CD14-positive monocyte (primary cell): ENCODE data around the gene GNL3. TPM values are rescaled to one million over a fixed set of nuclear protein-coding genes. Genes with fewer than 3 reads are reported as not detected.

ENCODE experiments used
- DNase-seq, 3 donors: peaks; one replicate each; pipeline ENCODE4 v3.0.0-alpha.2; 2011 to 2022
- H2AFZ ChIP-seq: 2 replicates; pipeline ENCODE4 v1.6.0; 2012; ENCODE audit warnings: mild to moderate bottlenecking, low read depth, low read length, inconsistent platforms; ENCODE audit not compliant: insufficient read depth, poor library complexity, severe bottlenecking
- H3K27ac ChIP-seq, 2 donors: 1 replicate in 1 of 2; 2 replicates in 1 of 2; pipeline ENCODE4 v1.5.1; 2012 to 2013; ENCODE audit warnings: low read length in 2 of 2, control low read depth in 1 of 2, inconsistent platforms in 1 of 2, low read depth in 1 of 2, mild to moderate bottlenecking in 1 of 2
- H3K27me3 ChIP-seq, 2 donors: one replicate each; pipeline versions ENCODE4 v1.6.0 to v1.6.1; 2011 to 2013; ENCODE audit warnings: low read length in 2 of 2; ENCODE audit not compliant: control insufficient read depth in 2 of 2, insufficient read depth in 2 of 2
- H3K36me3 ChIP-seq, 2 donors: replicated peaks in 1 of 2; 1 replicate in 1 of 2; 2 replicates in 1 of 2; pipeline versions ENCODE4 v1.5.1 to v1.6.1; 2012 to 2013; ENCODE audit warnings: low read length in 2 of 2, control low read depth in 1 of 2, inconsistent platforms in 1 of 2, mild to moderate bottlenecking in 1 of 2; ENCODE audit not compliant: insufficient read depth in 2 of 2, control insufficient read depth in 1 of 2
- H3K4me1 ChIP-seq, 2 donors: 1 replicate in 1 of 2; 2 replicates in 1 of 2; pipeline versions ENCODE4 v1.5.1 to v1.6.1; 2012 to 2013; ENCODE audit warnings: low read length in 2 of 2, control low read depth in 1 of 2, inconsistent platforms in 1 of 2, mild to moderate bottlenecking in 1 of 2, moderate library complexity in 1 of 2; ENCODE audit not compliant: insufficient read depth in 2 of 2, control insufficient read depth in 1 of 2
- H3K4me2 ChIP-seq: replicated peaks from 2 replicates; pipeline ENCODE3; 2012; ENCODE audit warnings: low read length, moderate library complexity, mild to moderate bottlenecking; ENCODE audit not compliant: poor library complexity, severe bottlenecking; ENCODE audit errors: extremely low read depth
- H3K4me3 ChIP-seq, 3 experiments: fragments of 200-600 bp in 1 of 3; sonication (generic) in 1 of 3; replicated peaks in 1 of 3; 1 replicate in 2 of 3; 2 replicates in 1 of 3; pipeline ENCODE4 v1.5.1; 2011 to 2013; ENCODE audit warnings: low read length in 3 of 3, mild to moderate bottlenecking in 3 of 3, control low read depth in 2 of 3, low read depth in 2 of 3, inconsistent platforms in 1 of 3, moderate library complexity in 1 of 3
- H3K79me2 ChIP-seq: 2 replicates; pipeline ENCODE4 v1.6.0; 2012; ENCODE audit warnings: mild to moderate bottlenecking, control low read depth, inconsistent platforms, low read length, moderate library complexity; ENCODE audit not compliant: insufficient read depth
- H3K9ac ChIP-seq: 2 replicates; pipeline ENCODE4 v1.6.0; 2017; ENCODE audit warnings: low read length, mild to moderate bottlenecking; ENCODE audit not compliant: insufficient read depth, poor library complexity, severe bottlenecking
- H3K9me3 ChIP-seq, 2 donors: replicated peaks in 1 of 2; 1 replicate in 1 of 2; 2 replicates in 1 of 2; pipeline versions ENCODE4 v1.5.1 to v1.6.1; 2012 to 2013; ENCODE audit warnings: low read length in 2 of 2, control low read depth in 1 of 2; ENCODE audit not compliant: control insufficient read depth in 1 of 2, insufficient read depth in 1 of 2
- H4K20me1 ChIP-seq: 2 replicates; pipeline ENCODE4 v1.6.0; 2012; ENCODE audit warnings: mild to moderate bottlenecking, low read length, control low read depth, moderate library complexity; ENCODE audit not compliant: insufficient read depth
- H3K27ac Mint-ChIP-seq, 7 donors: one replicate each; pipeline ENCODE4 v1.8.0; 2020; ENCODE audit warnings: mild to moderate bottlenecking in 7 of 7, mixed read lengths in 7 of 7, moderate library complexity in 6 of 7, inconsistent platforms in 2 of 7
- H3K27me3 Mint-ChIP-seq, 3 donors: one replicate each; pipeline ENCODE4 v1.8.0; 2021 to 2022; ENCODE audit warnings: low read depth in 3 of 3, mild to moderate bottlenecking in 3 of 3, mixed read lengths in 3 of 3, moderate library complexity in 3 of 3, inconsistent platforms in 1 of 3
- H3K36me3 Mint-ChIP-seq, 2 donors: one replicate each; pipeline ENCODE4 v1.8.0; 2020; ENCODE audit warnings: mixed read lengths in 2 of 2, inconsistent platforms in 1 of 2, mild to moderate bottlenecking in 1 of 2
- H3K4me1 Mint-ChIP-seq: one replicate; pipeline ENCODE4 v1.8.0; 2020; ENCODE audit warnings: mild to moderate bottlenecking, mixed read lengths
- H3K4me3 Mint-ChIP-seq, 2 donors: one replicate each; pipeline ENCODE4 v1.8.0; 2020; ENCODE audit warnings: mild to moderate bottlenecking in 2 of 2, mixed read lengths in 2 of 2, moderate library complexity in 1 of 2
- H3K9me3 Mint-ChIP-seq, 7 donors: one replicate each; pipeline ENCODE4 v1.8.0; 2020 to 2022; ENCODE audit warnings: mixed read lengths in 7 of 7, mild to moderate bottlenecking in 6 of 7, moderate library complexity in 6 of 7, inconsistent platforms in 2 of 7
- CTCF ChIP-seq: fragments of 200-600 bp; IDR thresholded peaks from one replicate; pipeline ENCODE4 v1.8.0; 2022; ENCODE audit warnings: antibody characterized with exemption, mild to moderate bottlenecking
- WGBS: methylation state at CpG from one replicate; pipeline ENCODE4 v1.1.5; 2013; ENCODE audit warnings: missing lambda C conversion rate; ENCODE audit not compliant: insufficient coverage; 5-methylcytosine and 5-hydroxymethylcytosine counted together
- intact Hi-C, 2 donors: fragments of 100-400 bp; cut with micrococcal nuclease; formaldehyde crosslinking; loops; one replicate each; pipeline versions ENCODE4 v1.15.0 to v1.15.1; 2023
- polyA plus RNA-seq, 3 donors: library from polyadenylated mRNA; depleted of rRNA in 1 of 3; unstranded in 2 of 3; stranded (reverse) in 1 of 3; fragments of 300-500 nt in 2 of 3; fragments of >200 nt in 1 of 3; fragmentation: Illumina TruSeq in 2 of 3; gene quantifications; 1 replicate in 2 of 3; 2 replicates in 1 of 3; pipeline ENCODE4 v1.2.3, GENCODE V29; 2012 to 2021

The GNL3 gene
- polyA plus RNA-seq, 3 donors = 13.4 to 18.7 (median 16.7) TPM

- Mint-ChIP-seq H3K4me1 (peaks cover 15% of the 10 kb centered on the region), H3K27me3 (peaks cover 0 to 2% (median 0%) of the 10 kb centered on the region in 3 donors), H3K4me3 (no peak overlapping the region), H3K27ac (no peak overlapping the region), H3K36me3 (peaks cover 77 to 93% of the 10 kb centered on the region in 2 donors), H3K9me3 (peaks cover 21 to 47% (median 37%) of the 10 kb centered on the region in 7 donors)
- H3K4me3 ChIP-seq = no peak overlapping the region
- TF ChIP-seq CTCF = no peak
- no peak overlapping the region for H2AFZ ChIP-seq
- no peak for DNase-seq
- no peak overlapping the region for H3K4me2 ChIP-seq
- H3K27ac ChIP-seq = no peak overlapping the region
- H3K9me3 ChIP-seq = peaks cover 21 to 42% of the 10 kb centered on the region in 2 donors
- H3K79me2 ChIP-seq = no peaks in the 10 kb centered on the region
- no peaks in the 10 kb centered on the region for H4K20me1 ChIP-seq
- no peaks in the 10 kb centered on the region for H3K27me3 ChIP-seq
- WGBS = 100% methylated on average over 2 of the region's 10 CpGs
- intact Hi-C loops = no loop called here
- peaks cover 2 to 9% of the 10 kb centered on the region in 2 donors for H3K4me1 ChIP-seq
- H3K9ac ChIP-seq = no peak overlapping the region
- peaks cover 57 to 95% of the 10 kb centered on the region in 2 donors for H3K36me3 ChIP-seq
Measured at GRCh38 chr3:52733256-52733891, 47.5 kb downstream of the GNL3 start.

DNA sequence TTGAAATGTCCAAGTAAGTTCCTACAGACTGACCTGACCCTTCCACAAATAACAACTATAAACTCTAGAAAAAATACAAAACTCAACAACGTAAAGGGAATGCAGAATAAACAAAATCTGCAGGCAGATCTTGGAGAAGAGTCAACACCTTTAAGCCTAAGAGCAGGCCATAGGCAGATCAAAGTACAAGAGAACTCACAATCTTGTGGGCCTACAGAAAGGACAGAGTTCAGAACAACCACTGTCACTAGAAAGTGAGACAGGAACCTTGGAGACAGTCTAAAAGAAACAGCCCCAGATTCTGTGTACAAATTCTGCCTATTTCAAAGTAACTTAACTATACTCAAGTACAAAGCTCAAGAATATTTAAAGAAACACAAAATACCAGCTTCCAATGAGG lies 53.9 kb downstream of the GNL3 start:
- 100% methylated on average over 1 of the region's 1 CpG for whole genome bisulfite sequencing
- DNase-seq = no peak
- no peaks in the 10 kb centered on the region for H3K4me1 Mint-ChIP-seq
- Histone ChIP-seq H3K36me3 (peaks cover 79 to 96% of the 10 kb centered on the region in 2 donors), H3K4me2 (no peak overlapping the region), H2AFZ (no peak overlapping the region), H3K27ac (no peak overlapping the region), H3K9me3 (no peaks in the 10 kb centered on the region), H3K79me2 (no peaks in the 10 kb centered on the region), H3K9ac (no peak overlapping the region), H3K4me1 (no peaks in the 10 kb centered on the region), H3K27me3 (no peaks in the 10 kb centered on the region), H3K4me3 (no peak overlapping the region), H4K20me1 (no peaks in the 10 kb centered on the region)
- H3K27ac Mint-ChIP-seq = no peak overlapping the region
- H3K36me3 Mint-ChIP-seq = peaks cover 72 to 88% of the 10 kb centered on the region in 2 donors
- no peak for TF ChIP-seq CTCF
- intact Hi-C loops = loop anchor here (5.0 to 10.0 kb wide), 3 partner anchors 63 to 335 kb away; no protein-coding TSS in a partner anchor
- peaks cover 0 to 5% (median under 1%) of the 10 kb centered on the region in 7 donors for H3K9me3 Mint-ChIP-seq
- peaks cover 0 to 2% (median 1%) of the 10 kb centered on the region in 3 donors for H3K27me3 Mint-ChIP-seq
- H3K4me3 Mint-ChIP-seq = no peak overlapping the region
